Endothelial cell (in vitro differentiated cells): Measurements from ENCODE around the gene SF3B2. TPM values are rescaled to one million over a fixed set of nuclear protein-coding genes. Genes with fewer than 3 reads are reported as not detected.

ENCODE experiments used
- DNase-seq: peaks from one replicate; pipeline ENCODE4 v3.0.0; 2021; ENCODE audit warnings: low spot score
- H3K27ac Mint-ChIP-seq: one replicate; pipeline ENCODE4 v1.8.0; 2021; ENCODE audit warnings: mixed read lengths, inconsistent platforms; ENCODE audit not compliant: unreplicated experiment
- H3K27me3 Mint-ChIP-seq: one replicate; pipeline ENCODE4 v1.8.0; 2021; ENCODE audit warnings: mild to moderate bottlenecking, moderate library complexity, mixed read lengths, inconsistent platforms; ENCODE audit not compliant: unreplicated experiment
- H3K36me3 Mint-ChIP-seq: one replicate; pipeline ENCODE4 v1.8.0; 2021; ENCODE audit warnings: mild to moderate bottlenecking, low read depth, mixed read lengths, inconsistent platforms; ENCODE audit not compliant: unreplicated experiment
- H3K4me1 Mint-ChIP-seq: one replicate; pipeline ENCODE4 v1.8.0; 2021; ENCODE audit warnings: mild to moderate bottlenecking, mixed read lengths, inconsistent platforms; ENCODE audit not compliant: unreplicated experiment
- H3K4me3 Mint-ChIP-seq: one replicate; pipeline ENCODE4 v1.8.0; 2021; ENCODE audit warnings: mild to moderate bottlenecking, mixed read lengths, inconsistent platforms; ENCODE audit not compliant: unreplicated experiment
- H3K9me3 Mint-ChIP-seq: one replicate; pipeline ENCODE4 v1.8.0; 2021; ENCODE audit warnings: mixed read lengths, inconsistent platforms; ENCODE audit not compliant: unreplicated experiment
- CTCF ChIP-seq: fragments of 200-600 bp; sonication (generic); IDR thresholded peaks from one replicate; pipeline ENCODE4 v1.5.0; 2021; ENCODE audit warnings: antibody characterized with exemption; ENCODE audit not compliant: unreplicated experiment
- total RNA-seq: library from RNA; stranded (reverse); fragmentation: NEBNext Ultra II Directional; extraction: Animal tissue kit (Norgen Biotek cat#: 25700); gene quantifications from one replicate; pipeline ENCODE4 v1.2.1, GENCODE V29; 2021; ENCODE audit not compliant: unreplicated experiment

SF3B2 gene
- total RNA-seq, 1 donor from 2014 or later: 174 TPM

GRCh38 chr11:66012946-66013761 lies 39.0 kb upstream of the SF3B2 start:
- Mint-ChIP-seq H3K27ac (no peak overlapping the region), H3K27me3 (peaks cover 16% of the 10 kb centered on the region), H3K36me3 (peaks cover 4% of the 10 kb centered on the region), H3K4me1 (peaks cover 8% of the 10 kb centered on the region), H3K4me3 (no peak overlapping the region), H3K9me3 (no peaks in the 10 kb centered on the region)
- TF ChIP-seq CTCF: no peak
- DNase-seq: no peak

- no peak for DNase-seq
- Mint-ChIP-seq H3K9me3 (no peaks in the 10 kb centered on the region), H3K27ac (no peak overlapping the region), H3K27me3 (peaks cover 14% of the 10 kb centered on the region), H3K4me3 (no peak overlapping the region), H3K36me3 (peaks cover 4% of the 10 kb centered on the region), H3K4me1 (peaks cover 2% of the 10 kb centered on the region)
- no peak for TF ChIP-seq CTCF
These were observed 38.4 kb upstream of the SF3B2 start for GRCh38 chr11:66013762-66014100.

GRCh38 chr11:66014804-66015453 lies 37.2 kb upstream of the SF3B2 start:
- H3K27ac Mint-ChIP-seq: no peak overlapping the region
- H3K4me3 Mint-ChIP-seq: peak overlapping the region; percentile 30
- no peaks in the 10 kb centered on the region for H3K9me3 Mint-ChIP-seq
- peaks cover 4% of the 10 kb centered on the region for H3K36me3 Mint-ChIP-seq
- H3K4me1 Mint-ChIP-seq: no peaks in the 10 kb centered on the region
- H3K27me3 Mint-ChIP-seq: peaks cover 14% of the 10 kb centered on the region
- DNase-seq: no peak
- no peak for TF ChIP-seq CTCF

- H3K36me3 Mint-ChIP-seq: peaks cover 4% of the 10 kb centered on the region
These were observed 36.7 kb upstream of the SF3B2 start for GRCh38 chr11:66015454-66015881.

More at GRCh38 chr11:66015454-66015881, 36.7 kb upstream of the SF3B2 start:
- peaks cover 11% of the 10 kb centered on the region for H3K27me3 Mint-ChIP-seq
- no peak for TF ChIP-seq CTCF
- H3K9me3 Mint-ChIP-seq: no peaks in the 10 kb centered on the region
- H3K27ac Mint-ChIP-seq: no peak overlapping the region
- no peak overlapping the region for H3K4me3 Mint-ChIP-seq
- no peak for DNase-seq
- no peaks in the 10 kb centered on the region for H3K4me1 Mint-ChIP-seq
